NCI-H510A (cell line): Measurements from ENCODE around the gene PPARG.

ENCODE experiments used
- DNase-seq: peaks from one replicate; lab custom pipeline; 2025; lab: John Stamatoyannopoulos, UW

PPARG gene

GRCh38 chr3:12345141-12345561 is 56.3 kb downstream of the PPARG start:
- no peak for DNase-seq

GRCh38 chr3:12345584-12346494 is 57.0 kb downstream of the PPARG start:
- no peak for DNase-seq

- no peak for DNase-seq
Observed at GRCh38 chr3:12347301-12347700, 58.4 kb downstream of the PPARG start.

GRCh38 chr3:12349895-12350811 is 61.3 kb downstream of the PPARG start:
- no peak for DNase-seq

- DNase-seq, result no peak
Observed at GRCh38 chr3:12351145-12351544, 62.3 kb downstream of the PPARG start.

GRCh38 chr3:12352253-12352652 is 63.4 kb downstream of the PPARG start:
- DNase-seq, result no peak

GRCh38 chr3:12352755-12353154 is 63.9 kb downstream of the PPARG start:
- DNase-seq, result no peak

GRCh38 chr3:12353796-12354525 is 65.1 kb downstream of the PPARG start:
- no peak for DNase-seq

GRCh38 chr3:12356175-12356574 is 67.3 kb downstream of the PPARG start:
- DNase-seq, result peak; percentile 1

- DNase-seq, result no peak
Observed at GRCh38 chr3:12356996-12357395, 68.1 kb downstream of the PPARG start.

- no peak for DNase-seq
Observed at GRCh38 chr3:12357456-12357855, 68.6 kb downstream of the PPARG start.

- no peak for DNase-seq
Observed at GRCh38 chr3:12363397-12364195, 74.7 kb downstream of the PPARG start.

- DNase-seq, result no peak
Observed at GRCh38 chr3:12367346-12367745, 78.5 kb downstream of the PPARG start.

- no peak for DNase-seq
Observed at GRCh38 chr3:12369029-12369428, 80.2 kb downstream of the PPARG start.

GRCh38 chr3:12369598-12369997 is 80.7 kb downstream of the PPARG start:
- DNase-seq, result no peak

- no peak for DNase-seq
Observed at GRCh38 chr3:12370758-12371157, 81.9 kb downstream of the PPARG start.

- DNase-seq, result no peak
Observed at GRCh38 chr3:12371525-12372140, 82.8 kb downstream of the PPARG start.

- DNase-seq, result no peak
Observed at GRCh38 chr3:12372741-12373280, 83.9 kb downstream of the PPARG start.

- no peak for DNase-seq
Observed at GRCh38 chr3:12375572-12375971, 86.7 kb downstream of the PPARG start.

- no peak for DNase-seq
Observed at GRCh38 chr3:12379640-12380429, 91.0 kb downstream of the PPARG start.
